Glomerular endothelial cell (primary cell): ENCODE results near the gene WDR90. TPM values are rescaled to one million over a fixed set of nuclear protein-coding genes. Genes with fewer than 3 reads are reported as not detected.
"Not testable (repeated sequence)": the region's sequence is repeated elsewhere in the genome, so short reads cannot be mapped to it uniquely, and the experiment has no call there.

Experiments
- DNase-seq: peaks from one replicate; pipeline ENCODE4 v3.0.0-alpha.2; 2011; ENCODE audit warnings: low read depth, low spot score; ENCODE audit errors: extremely low read depth
- total RNA-seq: library from RNA; depleted of rRNA; stranded (reverse); fragments of >200 nt; gene quantifications from 2 replicates; pipeline ENCODE4 v1.2.3, GENCODE V29; 2015

Gene WDR90
- total RNA-seq, 1 donor from 2014 or later, result 21.2 TPM

GRCh38 chr16:684961-685696 lies 36.0 kb downstream of the WDR90 start:
- DNase-seq, result no peak

- no peak for DNase-seq
Observed at GRCh38 chr16:685967-686366, 36.8 kb downstream of the WDR90 start.

- no peak for DNase-seq
Observed at GRCh38 chr16:686459-687260, 37.5 kb downstream of the WDR90 start.

GRCh38 chr16:687499-687898 lies 38.3 kb downstream of the WDR90 start:
- DNase-seq, result no peak

GRCh38 chr16:689175-689897 lies 40.2 kb downstream of the WDR90 start:
- no peak for DNase-seq

- DNase-seq, result not testable (repeated sequence)
Observed at GRCh38 chr16:691242-691641, 42.1 kb downstream of the WDR90 start.

- no peak for DNase-seq
Observed at GRCh38 chr16:692356-693108, 43.4 kb downstream of the WDR90 start.

GRCh38 chr16:693364-693763 lies 44.2 kb downstream of the WDR90 start:
- no peak for DNase-seq

GRCh38 chr16:693766-694165 lies 44.6 kb downstream of the WDR90 start:
- DNase-seq, result no peak

- no peak for DNase-seq
Observed at GRCh38 chr16:694187-694862, 45.2 kb downstream of the WDR90 start.

- no peak for DNase-seq
Observed at GRCh38 chr16:694863-695354, 45.7 kb downstream of the WDR90 start.

GRCh38 chr16:695355-696089 lies 46.4 kb downstream of the WDR90 start:
- DNase-seq, result no peak

- DNase-seq, result no peak
Observed at GRCh38 chr16:698911-699671, 49.9 kb downstream of the WDR90 start.

- no peak for DNase-seq
Observed at GRCh38 chr16:700684-701584, 51.8 kb downstream of the WDR90 start.

GRCh38 chr16:702341-702740 lies 53.2 kb downstream of the WDR90 start:
- DNase-seq, result no peak

- no peak for DNase-seq
Observed at GRCh38 chr16:703406-703805, 54.2 kb downstream of the WDR90 start.

- DNase-seq, result no peak
Observed at GRCh38 chr16:704047-704446, 54.9 kb downstream of the WDR90 start.
